Erythroblast (primary cell): ENCODE results near the gene MAPK1IP1L.

Experiments used
- GATA1 ChIP-seq: IDR thresholded peaks from 2 replicates; pipeline ENCODE4 v1.6.1; 2011; ENCODE audit warnings: low read depth, mild to moderate bottlenecking, control low read depth, low read length, moderate library complexity
- POLR2A ChIP-seq: IDR thresholded peaks from 2 replicates; pipeline ENCODE4 v1.6.1; 2011; ENCODE audit warnings: mild to moderate bottlenecking, low read length

GRCh38 chr14:55094292-55095157 lies 43.1 kb downstream of the MAPK1IP1L start:
- TF ChIP-seq POLR2A (no peak), GATA1 (no peak)
